ENCODE results near the gene GPR107. TPM values are rescaled to one million over a fixed set of nuclear protein-coding genes. Genes with fewer than 3 reads are reported as not detected.

GPR107 gene
- total RNA-seq, 1 experiment from 2014 or later, result 20.0 TPM

- DNase-seq (ENCODE audit: low read depth), result no peak
- in situ Hi-C loops (cut with HindIII; ENCODE audit: low pct_unique_long_range_greater_than_20kb, low sequenced_read_pairs), result no loop called here
Measured at GRCh38 chr9:130143279-130143893, 89.7 kb downstream of the GPR107 start.

- DNase-seq (ENCODE audit: low read depth), result no peak
- in situ Hi-C loops (cut with HindIII; ENCODE audit: low pct_unique_long_range_greater_than_20kb, low sequenced_read_pairs), result no loop called here
Measured at GRCh38 chr9:130143958-130144366, 90.3 kb downstream of the GPR107 start.

- in situ Hi-C loops (cut with HindIII; ENCODE audit: low pct_unique_long_range_greater_than_20kb, low sequenced_read_pairs), result no loop called here
- DNase-seq (ENCODE audit: low read depth), result no peak
Measured at GRCh38 chr9:130144703-130145102, 91.0 kb downstream of the GPR107 start.

- no peak for DNase-seq (ENCODE audit: low read depth)
- in situ Hi-C loops (cut with HindIII; ENCODE audit: low pct_unique_long_range_greater_than_20kb, low sequenced_read_pairs), result no loop called here
Measured at GRCh38 chr9:130145658-130146057, 92.0 kb downstream of the GPR107 start.

GRCh38 chr9:130147198-130147597 lies 93.5 kb downstream of the GPR107 start:
- in situ Hi-C loops (cut with HindIII; ENCODE audit: low pct_unique_long_range_greater_than_20kb, low sequenced_read_pairs), result no loop called here
- DNase-seq (ENCODE audit: low read depth), result no peak

GRCh38 chr9:130147910-130148309 lies 94.2 kb downstream of the GPR107 start:
- in situ Hi-C loops (cut with HindIII; ENCODE audit: low pct_unique_long_range_greater_than_20kb, low sequenced_read_pairs), result no loop called here
- DNase-seq (ENCODE audit: low read depth), result no peak

- in situ Hi-C loops (cut with HindIII; ENCODE audit: low pct_unique_long_range_greater_than_20kb, low sequenced_read_pairs), result no loop called here
- DNase-seq (ENCODE audit: low read depth), result no peak
Measured at GRCh38 chr9:130149031-130149430, 95.3 kb downstream of the GPR107 start.

- no peak for DNase-seq (ENCODE audit: low read depth)
- in situ Hi-C loops (cut with HindIII; ENCODE audit: low pct_unique_long_range_greater_than_20kb, low sequenced_read_pairs), result no loop called here
Measured at GRCh38 chr9:130149654-130150286, 96.1 kb downstream of the GPR107 start.

- in situ Hi-C loops (cut with HindIII; ENCODE audit: low pct_unique_long_range_greater_than_20kb, low sequenced_read_pairs), result no loop called here
- DNase-seq (ENCODE audit: low read depth), result no peak
Measured at GRCh38 chr9:130150779-130151382, 97.2 kb downstream of the GPR107 start.

- in situ Hi-C loops (cut with HindIII; ENCODE audit: low pct_unique_long_range_greater_than_20kb, low sequenced_read_pairs), result no loop called here
- no peak for DNase-seq (ENCODE audit: low read depth)
Measured at GRCh38 chr9:130154816-130155215, 101.1 kb downstream of the GPR107 start.

- DNase-seq (ENCODE audit: low read depth), result no peak
- in situ Hi-C loops (cut with HindIII; ENCODE audit: low pct_unique_long_range_greater_than_20kb, low sequenced_read_pairs), result no loop called here
Measured at GRCh38 chr9:130155647-130156046, 101.9 kb downstream of the GPR107 start.

GRCh38 chr9:130156672-130157071 lies 103.0 kb downstream of the GPR107 start:
- in situ Hi-C loops (cut with HindIII; ENCODE audit: low pct_unique_long_range_greater_than_20kb, low sequenced_read_pairs), result no loop called here

GRCh38 chr9:130157079-130157478 lies 103.4 kb downstream of the GPR107 start:
- in situ Hi-C loops (cut with HindIII; ENCODE audit: low pct_unique_long_range_greater_than_20kb, low sequenced_read_pairs), result no loop called here
- no peak for DNase-seq (ENCODE audit: low read depth)

More at GRCh38 chr9:130156672-130157071, 103.0 kb downstream of the GPR107 start:
- no peak for DNase-seq (ENCODE audit: low read depth)

GRCh38 chr9:130158001-130158400 lies 104.3 kb downstream of the GPR107 start:
- in situ Hi-C loops (cut with HindIII; ENCODE audit: low pct_unique_long_range_greater_than_20kb, low sequenced_read_pairs), result no loop called here
- DNase-seq (ENCODE audit: low read depth), result no peak

GRCh38 chr9:130159057-130159456 lies 105.4 kb downstream of the GPR107 start:
- in situ Hi-C loops (cut with HindIII; ENCODE audit: low pct_unique_long_range_greater_than_20kb, low sequenced_read_pairs), result no loop called here
- DNase-seq (ENCODE audit: low read depth), result no peak

- in situ Hi-C loops (cut with HindIII; ENCODE audit: low pct_unique_long_range_greater_than_20kb, low sequenced_read_pairs), result no loop called here
- DNase-seq (ENCODE audit: low read depth), result no peak
Measured at GRCh38 chr9:130159915-130160670, 106.4 kb downstream of the GPR107 start.

- DNase-seq (ENCODE audit: low read depth), result no peak
Measured at GRCh38 chr9:130160862-130161470, 107.3 kb downstream of the GPR107 start.

GRCh38 chr9:130165579-130165978 lies 111.9 kb downstream of the GPR107 start:
- no peak for DNase-seq (ENCODE audit: low read depth)
- in situ Hi-C loops (cut with HindIII; ENCODE audit: low pct_unique_long_range_greater_than_20kb, low sequenced_read_pairs), result no loop called here

More at GRCh38 chr9:130160862-130161470, 107.3 kb downstream of the GPR107 start:
- in situ Hi-C loops (cut with HindIII; ENCODE audit: low pct_unique_long_range_greater_than_20kb, low sequenced_read_pairs), result no loop called here

GRCh38 chr9:130166399-130166798 lies 112.7 kb downstream of the GPR107 start:
- DNase-seq (ENCODE audit: low read depth), result no peak
- in situ Hi-C loops (cut with HindIII; ENCODE audit: low pct_unique_long_range_greater_than_20kb, low sequenced_read_pairs), result no loop called here
